Stimulated activated CD8-positive, alpha-beta memory T cell treated with anti-CD3 and anti-CD28 coated beads, Interleukin-15, amount 100 ng/mL, for 4 hours (primary cell): Measurements from ENCODE around the gene SLC25A22.
A peak's percentile ranks its signal among the peaks of the same experiment; 100 is the strongest.

Experiments
- DNase-seq, 2 donors: peaks; one replicate each; pipeline ENCODE4 v3.0.0-alpha.2; 2020; ENCODE audit warnings: low read depth in 2 of 2

Gene SLC25A22

DNA sequence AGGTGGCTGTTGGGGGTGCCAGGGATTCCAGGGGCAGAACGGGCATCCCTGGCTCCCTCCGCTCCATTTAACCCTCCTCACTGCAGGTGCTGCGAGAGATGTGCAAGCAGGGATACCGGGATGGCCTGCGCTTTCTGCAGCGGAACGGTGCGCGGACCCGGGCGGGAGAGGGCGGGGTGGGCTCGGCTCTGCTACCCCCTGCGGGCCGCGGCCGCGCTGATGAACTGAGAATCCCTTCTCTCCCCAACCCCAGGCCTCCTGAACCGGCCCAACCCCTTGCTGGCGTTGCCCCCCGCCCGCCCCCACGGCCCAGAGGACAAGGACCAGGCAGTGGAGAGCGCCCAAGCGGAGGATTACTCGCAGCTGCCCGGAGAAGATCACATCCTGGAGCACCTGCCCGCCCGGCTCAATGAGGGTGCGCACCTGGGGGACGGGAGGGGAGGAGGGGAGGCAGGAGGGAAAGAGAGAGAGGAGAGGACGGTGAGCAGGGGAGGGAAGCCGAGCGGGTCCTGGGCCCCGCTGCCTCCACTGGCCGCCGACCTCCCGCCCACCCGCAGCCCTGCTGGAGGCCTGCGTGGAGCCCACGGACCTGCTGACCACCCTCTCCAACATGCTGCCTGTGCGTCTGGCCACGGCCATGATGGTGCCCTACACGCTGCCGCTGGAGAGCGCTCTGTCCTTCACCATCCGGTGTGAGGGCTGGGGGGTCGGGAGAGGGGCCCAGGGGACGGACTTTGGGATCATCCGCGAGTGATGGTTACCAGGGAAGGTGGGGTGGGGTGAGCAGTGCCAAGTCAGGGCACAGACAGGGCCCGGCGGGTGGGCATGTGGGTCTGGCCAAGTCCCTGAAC is 25.6 kb upstream of the SLC25A22 start:
- no peak for DNase-seq

DNA sequence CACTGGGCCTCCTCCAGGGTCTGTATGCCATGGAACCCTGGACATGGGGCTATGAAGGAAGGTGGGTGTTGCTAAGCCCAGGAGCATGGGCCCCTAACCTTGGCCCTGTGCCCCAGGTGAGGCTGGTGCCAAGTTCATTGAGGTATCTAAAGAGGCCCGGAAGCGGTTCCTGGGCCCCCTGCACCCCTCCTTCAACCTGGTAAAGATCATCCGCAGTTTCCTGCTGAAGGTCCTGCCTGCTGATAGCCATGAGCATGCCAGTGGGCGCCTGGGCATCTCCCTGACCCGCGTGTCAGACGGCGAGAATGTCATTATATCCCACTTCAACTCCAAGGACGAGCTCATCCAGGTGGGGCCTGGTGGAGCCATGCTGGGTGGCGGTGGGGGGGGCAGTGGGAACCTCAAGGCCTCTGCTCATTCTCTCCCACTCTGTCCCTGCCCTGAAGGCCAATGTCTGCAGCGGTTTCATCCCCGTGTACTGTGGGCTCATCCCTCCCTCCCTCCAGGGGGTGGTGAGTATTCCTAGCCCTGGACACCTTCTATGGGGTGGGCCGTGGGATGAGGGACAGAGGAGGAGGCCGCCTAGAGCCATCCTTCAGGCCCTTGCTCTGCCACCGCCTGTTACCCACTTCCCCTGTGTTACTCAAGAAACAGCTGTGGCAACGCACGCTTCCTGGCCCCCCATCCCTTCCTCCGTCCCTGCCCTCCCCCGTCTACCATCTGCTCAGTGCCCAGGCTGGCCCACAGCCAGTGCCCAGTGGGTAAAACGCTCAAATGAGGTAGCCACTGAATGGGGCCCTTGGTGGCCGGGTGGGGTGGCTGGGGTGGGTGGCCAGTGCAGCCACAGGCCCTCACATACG is 23.7 kb upstream of the SLC25A22 start:
- DNase-seq, result no peak

DNA sequence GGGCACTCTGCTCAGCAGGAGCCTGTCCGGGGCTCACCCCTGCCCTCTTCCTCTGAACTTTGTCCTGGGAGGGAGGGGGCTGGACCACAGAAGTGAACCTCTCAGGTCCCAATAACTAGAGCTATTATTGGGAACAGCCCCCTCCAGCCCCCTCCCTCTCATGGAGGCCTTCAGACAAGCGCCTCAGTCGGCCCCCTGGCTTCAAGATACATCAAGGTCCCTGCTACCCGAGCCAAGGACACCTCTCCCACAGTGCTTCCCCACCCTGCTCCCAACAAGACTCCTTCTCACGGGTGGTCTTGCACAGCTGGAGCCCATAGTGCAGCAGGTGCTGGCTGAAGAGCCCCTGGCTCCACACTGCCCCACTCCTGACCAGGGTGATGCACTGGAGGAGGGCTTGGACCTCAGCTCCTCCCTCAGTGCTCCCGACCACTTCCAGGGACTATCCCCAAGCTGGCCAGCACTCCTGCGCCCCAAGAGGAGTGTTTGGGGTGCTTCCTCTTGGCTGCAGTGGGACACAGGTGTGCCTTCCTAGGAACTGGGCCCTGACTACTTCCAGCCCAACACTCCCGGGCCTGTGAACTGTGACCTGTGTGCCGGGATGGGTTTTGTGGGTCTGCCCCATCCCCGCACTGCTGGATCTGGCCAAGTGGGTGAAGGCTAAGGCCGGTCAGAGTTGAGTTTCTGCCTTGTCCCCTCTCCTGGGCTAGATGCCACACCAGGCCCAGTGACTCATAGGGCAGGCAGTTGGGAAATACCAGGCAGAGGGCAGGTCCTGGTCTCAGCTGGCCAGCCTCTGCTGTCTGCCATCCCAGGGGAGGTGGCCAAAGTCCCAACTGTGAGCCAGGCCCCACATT is 22.8 kb upstream of the SLC25A22 start:
- DNase-seq, result no peak

DNA sequence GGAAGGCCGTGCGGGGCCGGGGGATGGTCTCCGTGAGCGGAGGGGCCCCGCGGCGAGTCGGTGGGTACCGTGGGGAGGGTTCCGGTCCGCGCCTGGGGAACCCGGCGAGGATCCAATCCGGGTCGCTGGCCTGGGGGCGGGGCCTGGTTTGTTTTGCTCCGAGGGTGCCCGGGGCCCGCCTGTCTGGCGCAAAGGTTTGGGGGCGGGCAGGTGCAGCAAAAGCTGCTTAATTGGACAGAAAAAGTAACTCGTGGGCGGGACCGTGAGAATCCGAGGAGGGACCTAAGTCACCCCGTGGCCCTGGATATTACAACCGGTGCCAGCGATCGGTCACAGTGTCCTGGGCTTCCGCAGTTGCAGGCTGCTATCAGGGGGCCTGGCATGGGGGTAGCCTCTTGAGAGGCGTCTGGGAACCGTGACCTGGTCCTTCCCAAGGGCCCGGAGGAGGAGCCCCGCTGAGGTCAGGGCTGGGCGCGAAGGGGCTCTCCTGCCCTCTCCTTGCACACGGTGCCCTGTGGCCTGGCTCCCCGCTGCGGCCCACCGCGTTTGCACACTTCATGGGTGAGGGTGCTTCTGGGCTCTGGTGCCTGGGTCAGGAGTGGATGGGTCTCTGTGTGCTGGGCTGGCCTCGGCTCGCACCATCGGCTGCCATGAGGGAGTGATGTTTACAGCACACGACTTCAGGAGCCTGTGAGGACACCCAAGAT is 22.0 kb upstream of the SLC25A22 start:
- DNase-seq, result peak; percentile 77 to 85

DNA sequence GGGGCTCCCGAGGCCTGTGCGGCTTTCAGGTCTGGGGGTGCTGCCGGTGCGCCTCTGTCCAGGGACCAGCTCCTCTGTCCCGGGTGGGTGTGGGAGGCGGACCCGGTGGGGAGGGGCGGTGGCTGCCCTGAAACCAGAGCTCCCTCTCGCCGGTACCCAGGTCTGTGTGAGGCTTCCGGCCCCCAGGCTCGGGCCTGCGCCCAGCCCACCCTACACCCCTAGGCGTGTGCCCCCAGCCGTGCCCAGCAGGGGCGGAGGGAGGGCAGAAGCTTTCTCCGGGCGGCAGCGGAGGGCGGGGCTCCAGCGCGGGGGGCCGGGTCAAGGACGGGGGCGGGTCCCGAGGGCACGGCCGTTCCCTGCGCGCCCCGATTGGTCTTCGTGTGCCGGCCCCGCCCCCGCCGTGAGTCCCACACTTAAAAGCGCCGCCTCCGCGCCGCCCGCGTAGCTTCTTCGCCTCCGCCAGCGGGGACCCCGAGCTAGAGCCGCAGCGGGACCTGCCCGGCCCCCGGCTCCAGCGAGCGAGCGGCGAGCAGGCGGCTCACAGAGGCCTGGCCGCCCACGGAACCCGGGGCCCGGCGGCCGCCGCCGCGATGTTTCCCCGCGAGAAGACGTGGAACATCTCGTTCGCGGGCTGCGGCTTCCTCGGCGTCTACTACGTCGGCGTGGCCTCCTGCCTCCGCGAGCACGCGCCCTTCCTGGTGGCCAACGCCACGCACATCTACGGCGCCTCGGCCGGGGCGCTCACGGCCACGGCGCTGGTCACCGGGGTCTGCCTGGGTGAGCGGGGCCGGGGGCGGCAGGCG is 21.2 kb upstream of the SLC25A22 start:
- peak; percentile 84 to 85 for DNase-seq

DNA sequence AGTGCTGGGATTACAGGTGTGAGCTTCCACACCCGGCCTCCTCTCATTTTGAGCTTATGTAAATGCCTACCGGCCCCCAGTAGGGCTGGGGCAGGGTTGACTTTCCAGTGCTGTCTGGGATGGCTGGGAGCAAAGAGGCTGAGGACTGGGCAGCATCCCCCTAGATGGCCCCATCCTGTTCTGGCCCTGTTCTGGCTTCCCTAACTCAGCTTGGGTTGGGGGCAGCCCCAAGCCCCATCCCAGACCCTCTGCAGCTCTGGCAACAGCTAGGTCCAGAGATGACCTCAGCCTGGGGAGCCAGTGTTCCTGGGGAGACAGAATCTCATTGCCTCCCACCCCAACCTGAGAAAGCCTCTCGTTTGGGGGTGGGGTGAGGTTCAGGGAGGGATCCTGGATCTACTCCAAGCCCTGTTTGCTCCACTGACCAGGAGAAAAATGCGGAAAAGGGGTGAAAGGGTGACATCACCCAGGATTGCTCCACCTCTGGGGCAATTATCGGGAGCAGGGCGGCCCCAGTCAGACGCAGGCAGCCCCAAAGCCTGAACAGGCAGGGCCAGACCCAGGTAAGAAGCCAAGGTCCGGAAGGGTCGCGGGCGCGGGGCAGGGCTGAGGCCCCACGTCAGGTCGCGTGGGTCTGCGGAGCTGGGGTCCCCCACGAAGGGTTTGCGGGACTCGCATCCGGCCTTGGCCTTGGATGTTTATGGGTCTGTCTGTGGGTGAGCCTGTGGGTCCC is 20.5 kb upstream of the SLC25A22 start, which contains the start of gene PNPLA2:
Gene PNPLA2, plus strand, starts transcription at position 519 of the 733 bp plus-strand sequence. CDS start 805 bp downstream, outside the sequence.
- no peak for DNase-seq

DNA sequence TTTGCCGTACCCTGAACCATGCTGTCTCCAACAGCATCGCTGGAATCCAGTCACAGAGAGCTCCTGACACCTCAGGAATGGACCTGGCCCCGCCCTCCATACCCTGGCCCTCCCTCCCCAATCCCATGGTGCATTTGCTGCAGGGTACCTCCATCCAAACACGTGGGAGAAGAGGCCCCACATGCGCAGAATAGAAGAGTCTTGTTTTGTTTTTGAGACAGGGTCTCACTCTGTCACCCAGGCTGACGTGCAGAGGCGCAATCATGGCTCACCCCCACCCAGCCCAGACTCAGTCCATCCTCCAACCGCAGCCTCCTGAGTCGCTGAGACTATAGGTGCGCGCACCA is 18.3 kb upstream of the SLC25A22 start:
- no peak for DNase-seq

DNA sequence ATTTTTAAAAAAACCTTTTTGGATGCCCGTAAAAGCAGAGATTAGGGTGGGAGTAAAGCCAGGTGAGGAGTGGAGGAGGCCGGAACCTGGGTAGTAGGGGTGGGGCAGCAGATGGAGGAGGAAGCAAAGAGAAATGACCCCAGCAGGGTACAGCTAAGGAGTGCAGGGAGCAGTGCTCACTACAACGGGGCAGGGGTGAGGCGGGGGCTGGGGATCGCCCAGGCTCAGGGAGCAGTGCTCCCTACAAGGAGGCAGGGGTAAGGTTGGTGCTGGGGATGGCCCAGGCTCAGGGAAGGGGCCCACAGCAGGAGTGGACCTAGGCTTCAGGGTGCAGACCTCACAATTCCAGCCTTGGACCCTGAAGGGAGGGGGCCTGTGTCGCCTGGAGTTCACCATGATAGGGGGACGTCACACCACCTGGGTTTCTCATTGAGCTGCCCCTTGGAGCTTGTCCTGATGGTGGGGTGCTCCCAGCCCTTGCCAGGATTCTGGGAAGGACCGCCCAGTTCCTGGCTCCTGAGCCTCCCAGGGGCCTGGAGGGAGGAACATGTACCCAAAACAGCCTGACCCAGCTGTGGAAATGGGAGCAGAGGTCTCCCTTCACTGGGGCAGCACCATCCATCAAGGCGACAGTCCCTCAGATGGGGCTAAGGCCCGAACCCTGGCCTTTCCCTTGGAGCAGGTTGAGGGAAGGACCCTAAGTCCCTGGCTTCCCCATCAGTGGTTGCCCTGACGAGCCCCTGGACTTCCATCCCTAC is 17.8 kb upstream of the SLC25A22 start:
- no peak for DNase-seq

DNA sequence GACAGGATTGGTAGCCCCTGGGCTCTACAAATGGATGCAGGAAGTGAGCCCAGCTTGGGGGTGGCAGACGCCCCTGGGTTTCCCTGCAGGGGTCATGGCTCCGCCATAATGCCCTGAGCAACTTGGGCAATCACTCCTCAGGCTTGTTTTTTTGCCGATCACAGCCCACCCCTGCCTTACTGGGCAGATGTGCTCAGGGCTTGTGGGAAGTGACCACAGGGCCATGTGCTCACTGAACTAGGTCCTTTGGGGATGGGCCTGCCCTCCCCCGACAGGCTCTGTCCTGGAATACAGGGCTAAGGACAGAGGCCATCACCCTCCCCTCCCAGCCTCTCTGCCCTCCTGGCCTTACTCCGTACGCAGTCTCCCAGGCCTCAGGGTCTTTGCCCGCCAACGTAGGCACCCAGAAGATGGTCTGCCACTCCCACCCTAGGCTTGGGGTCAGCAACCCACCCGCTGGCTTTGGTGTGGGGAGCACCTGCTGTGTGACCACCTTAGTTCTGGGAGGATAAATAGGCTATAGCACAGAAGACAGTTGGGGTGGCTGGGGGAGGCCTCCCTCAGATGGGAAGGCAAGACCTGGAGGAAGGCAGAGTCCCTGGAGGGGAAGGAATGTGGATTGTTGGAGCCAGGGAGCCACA is 15.5 kb upstream of the SLC25A22 start:
- no peak for DNase-seq

DNA sequence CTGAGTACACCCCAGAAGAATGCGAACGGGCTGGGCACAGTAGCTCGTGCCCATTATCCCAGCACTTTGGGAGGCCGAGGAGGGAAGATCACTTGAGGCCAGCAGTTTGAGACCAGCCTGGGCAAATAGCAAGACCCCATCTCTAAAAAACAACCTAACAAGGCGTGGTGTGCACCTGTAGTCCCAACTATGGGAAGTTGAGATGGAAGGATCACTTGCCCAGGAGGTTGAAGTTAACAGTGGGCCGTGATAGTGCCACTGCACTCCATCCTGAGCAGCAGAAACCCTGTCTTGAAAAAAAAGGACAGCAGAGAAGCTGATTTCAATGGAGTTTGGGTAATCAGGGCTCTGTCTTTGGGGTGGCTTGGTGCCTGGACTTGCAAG is 15.0 kb upstream of the SLC25A22 start:
- no peak for DNase-seq

DNA sequence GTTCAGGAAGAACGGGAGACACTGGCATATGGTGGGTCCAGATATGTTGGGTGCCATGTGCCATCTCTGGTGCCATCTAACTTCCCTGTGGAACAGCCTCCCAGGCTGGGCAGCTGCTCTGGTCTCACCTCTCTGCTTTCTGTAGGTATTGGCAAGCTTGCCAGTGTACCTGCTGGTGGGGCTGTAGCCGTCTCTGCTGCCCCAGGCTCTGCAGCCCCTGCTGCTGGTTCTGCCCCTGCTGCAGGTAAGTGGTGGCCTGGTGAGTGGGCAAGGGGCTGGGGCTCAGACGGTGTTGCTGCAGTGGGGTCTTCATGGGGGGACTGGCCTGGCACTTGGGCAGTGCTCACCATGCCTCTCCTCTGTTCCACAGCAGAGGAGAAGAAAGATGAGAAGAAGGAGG is 14.3 kb upstream of the SLC25A22 start:
- no peak for DNase-seq

DNA sequence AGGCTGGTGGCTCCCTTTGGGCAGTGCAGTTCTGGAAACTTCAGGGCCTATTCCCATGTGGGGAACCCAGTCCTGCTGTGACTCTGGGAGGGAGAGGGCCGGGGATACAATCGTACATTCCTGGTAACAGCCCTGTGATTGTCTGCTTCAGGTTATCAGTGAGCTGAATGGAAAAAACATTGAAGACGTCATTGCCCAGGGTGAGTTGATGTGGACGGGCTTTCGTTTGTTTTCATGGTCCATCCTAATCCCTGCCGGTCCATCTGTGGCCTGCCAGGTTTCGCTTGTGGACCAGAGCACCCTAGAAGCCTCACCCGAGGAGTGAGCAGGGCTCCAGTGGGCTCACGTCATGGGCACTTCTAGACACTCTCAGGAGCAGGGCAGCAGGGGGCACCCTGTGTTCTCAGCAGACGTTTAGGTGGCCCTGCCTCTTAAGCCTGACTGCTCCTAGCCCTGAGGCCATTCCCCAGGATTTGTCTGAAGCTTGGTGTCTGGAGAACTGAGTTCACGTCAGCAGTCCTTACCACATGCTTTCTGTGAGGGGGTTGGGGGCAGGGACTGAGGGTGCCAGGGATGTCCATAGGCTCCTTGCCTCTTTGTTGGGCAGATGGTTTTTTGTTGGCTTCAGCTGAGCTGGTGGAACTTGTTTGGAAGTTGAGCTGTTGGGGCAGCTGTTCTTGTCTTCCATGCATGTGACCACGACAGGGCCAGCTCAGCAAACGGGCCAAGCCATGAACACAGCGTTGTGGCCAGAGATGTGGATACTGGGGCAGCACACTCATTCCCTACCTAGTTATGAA is 13.6 kb upstream of the SLC25A22 start:
- no peak for DNase-seq

DNA sequence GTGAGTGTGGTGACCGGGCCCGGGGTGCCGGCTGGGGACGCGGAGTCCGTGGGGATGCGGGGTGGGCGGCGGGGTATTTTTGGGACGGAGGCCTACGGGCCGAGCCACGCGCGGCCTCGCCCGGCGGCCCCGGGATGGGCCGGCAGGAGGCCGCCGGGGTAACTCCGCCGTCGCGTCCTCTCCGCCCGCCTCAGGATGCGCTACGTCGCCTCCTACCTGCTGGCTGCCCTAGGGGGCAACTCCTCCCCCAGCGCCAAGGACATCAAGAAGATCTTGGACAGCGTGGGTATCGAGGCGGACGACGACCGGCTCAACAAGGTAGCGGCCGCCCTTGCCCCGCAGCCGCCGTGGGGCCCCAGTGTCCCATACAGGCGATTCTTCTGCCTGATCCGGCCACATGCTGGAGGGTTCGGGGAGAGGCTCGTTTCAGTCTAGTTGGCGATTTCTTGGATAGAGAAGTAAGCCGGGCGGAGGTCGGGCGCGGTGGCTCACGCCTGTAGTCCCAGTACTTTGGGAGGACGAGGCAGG is 12.0 kb upstream of the SLC25A22 start:
- no peak for DNase-seq

DNA sequence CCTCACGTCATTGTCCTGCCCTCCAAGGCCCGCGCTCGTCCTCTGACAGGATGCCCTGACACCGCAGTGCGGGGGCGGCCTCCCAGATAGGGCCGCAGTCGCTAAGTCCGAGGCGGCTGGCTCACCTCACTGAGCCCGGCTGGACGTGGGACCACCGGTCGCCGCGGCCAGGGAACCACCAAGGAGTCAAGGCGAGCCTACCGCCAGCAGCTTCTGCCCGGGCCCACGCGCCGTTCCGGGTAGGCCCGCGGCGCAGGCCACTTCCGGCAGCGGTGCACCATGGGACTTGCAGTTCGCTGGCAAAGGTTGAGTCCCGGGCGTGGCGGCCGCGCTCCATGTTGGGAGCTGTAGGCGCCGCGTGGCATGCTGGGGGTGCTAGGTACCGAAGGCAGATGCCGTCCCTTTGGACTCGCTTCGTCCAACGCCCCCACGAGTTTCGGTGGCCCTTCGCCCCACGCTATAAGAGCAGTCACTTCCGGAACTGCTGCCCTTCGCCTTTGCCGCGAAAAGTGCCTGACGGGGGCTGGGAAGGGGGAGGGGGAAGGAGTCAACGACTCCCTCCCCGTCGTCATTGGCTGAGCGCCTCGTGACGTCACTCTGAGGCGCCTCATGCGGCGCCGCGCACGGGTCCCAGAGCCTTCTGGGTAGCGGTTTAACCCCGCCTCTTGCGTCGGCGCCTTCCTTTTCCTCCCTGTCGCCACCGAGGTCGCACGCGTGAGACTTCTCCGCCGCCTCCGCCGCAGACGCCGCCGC is 11.4 kb upstream of the SLC25A22 start, which contains the start of gene RPLP2:
Gene RPLP2, plus strand, starts transcription at position 681 of the 753 bp plus-strand sequence. CDS start 268 bp downstream, outside the sequence.
- DNase-seq, result peak; percentile 97 to 98

DNA sequence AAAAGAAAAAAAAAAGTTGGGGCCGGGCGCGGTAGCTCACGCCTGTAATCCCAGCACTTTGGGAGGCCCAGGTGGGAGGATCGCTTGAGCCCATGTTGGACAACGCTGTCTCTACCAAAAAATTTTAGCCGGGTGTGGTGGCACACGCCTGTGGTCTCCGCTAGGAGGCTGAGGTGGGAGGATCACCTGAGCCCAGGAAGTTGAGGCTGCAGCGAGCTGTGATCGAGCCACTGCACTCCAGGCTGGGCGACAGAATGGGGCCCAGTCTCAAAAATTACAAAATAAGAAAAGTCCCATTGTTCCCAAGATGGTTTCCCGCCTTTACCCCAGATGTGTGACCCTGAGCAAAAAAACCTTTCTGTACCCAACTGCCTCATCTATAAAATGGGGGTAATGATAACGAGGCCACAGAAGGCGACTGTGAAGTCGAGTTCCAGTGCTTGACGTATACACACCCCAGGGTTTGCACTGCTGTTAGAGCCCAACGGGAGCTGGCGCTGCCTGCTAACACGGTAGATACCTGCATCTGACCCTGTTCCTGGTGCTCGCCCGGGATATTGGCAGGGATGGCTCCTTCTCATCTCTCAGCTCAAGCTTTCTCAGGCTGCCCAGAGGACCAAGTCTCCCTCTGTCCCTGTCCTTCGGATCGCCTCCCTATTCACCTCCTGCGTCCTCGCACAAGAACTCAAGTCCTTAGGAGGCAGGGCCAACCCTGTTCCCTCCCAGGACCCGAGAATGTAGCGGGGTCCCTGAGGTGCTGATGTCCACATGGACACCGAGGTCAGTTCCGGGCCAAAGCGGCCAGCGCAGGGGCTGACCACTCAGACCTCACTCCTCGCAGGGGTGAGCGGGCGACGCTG is 10.6 kb upstream of the SLC25A22 start:
- no peak for DNase-seq

DNA sequence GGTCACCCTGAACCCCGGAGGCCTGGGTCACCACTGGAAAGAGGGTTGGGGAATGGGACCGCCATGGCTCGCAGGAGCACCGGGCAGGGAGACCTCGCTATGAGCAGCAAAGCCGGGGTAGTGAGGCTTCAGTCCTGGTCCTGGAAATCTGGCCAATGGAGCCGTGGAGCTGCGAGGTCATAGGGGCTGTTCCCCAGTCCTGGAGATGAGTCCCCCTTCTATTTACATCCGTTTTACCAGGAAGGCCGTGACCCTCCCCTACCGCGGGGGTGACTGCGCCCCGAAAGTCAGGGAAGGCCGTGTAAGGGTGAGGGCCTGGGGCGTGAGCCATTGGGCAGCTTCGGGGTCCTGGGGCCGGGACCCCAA is 6.5 kb upstream of the SLC25A22 start:
- DNase-seq, result no peak
